CD4-positive, alpha-beta T cell treated with Interleukin-4 for 1 hour (primary cell): ENCODE measurements around the gene SEC61A1.

Source experiments
- DNase-seq, 2 donors: peaks; one replicate each; pipeline ENCODE4 v3.0.0-alpha.2; 2020 to 2022

The SEC61A1 gene

DNA sequence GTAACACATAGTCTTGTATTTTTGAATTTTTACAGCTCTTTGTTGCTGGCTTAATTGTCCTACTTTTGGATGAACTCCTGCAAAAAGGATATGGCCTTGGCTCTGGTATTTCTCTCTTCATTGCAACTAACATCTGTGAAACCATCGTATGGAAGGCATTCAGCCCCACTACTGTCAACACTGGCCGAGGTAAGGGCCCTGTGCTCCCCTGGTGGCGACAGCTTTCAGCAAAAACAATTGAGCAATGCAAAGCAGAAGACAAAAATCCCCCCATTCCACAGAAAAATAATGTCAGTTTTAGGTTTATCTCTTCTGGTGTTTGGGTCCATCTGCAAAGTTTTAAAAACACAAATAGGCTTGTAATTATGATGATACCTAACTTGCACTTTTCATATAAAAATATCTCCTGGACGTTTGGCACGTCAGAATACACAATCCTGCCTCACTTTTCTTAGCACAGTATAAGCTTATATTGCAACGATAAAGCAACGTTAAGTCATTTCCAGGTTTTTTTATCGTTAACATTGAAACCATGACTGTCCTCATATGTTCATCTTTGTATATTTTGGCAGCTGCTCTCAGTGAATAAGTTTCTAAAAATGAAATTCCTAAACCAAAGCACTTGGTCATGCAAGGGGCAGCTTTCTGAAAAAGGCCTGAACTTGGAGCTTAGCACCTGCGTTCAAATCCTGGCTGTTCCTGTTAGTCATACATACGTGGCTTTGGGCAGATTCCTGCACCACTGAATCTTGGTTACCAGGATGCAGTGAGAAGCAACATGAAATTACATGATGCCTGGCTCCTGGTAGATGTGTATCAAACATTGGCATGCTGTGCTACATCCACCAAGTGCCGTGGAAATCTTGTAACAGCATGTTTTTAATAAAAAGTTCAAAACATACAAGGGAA, 8.5 kb downstream of the SEC61A1 start:
- no peak for DNase-seq

DNA sequence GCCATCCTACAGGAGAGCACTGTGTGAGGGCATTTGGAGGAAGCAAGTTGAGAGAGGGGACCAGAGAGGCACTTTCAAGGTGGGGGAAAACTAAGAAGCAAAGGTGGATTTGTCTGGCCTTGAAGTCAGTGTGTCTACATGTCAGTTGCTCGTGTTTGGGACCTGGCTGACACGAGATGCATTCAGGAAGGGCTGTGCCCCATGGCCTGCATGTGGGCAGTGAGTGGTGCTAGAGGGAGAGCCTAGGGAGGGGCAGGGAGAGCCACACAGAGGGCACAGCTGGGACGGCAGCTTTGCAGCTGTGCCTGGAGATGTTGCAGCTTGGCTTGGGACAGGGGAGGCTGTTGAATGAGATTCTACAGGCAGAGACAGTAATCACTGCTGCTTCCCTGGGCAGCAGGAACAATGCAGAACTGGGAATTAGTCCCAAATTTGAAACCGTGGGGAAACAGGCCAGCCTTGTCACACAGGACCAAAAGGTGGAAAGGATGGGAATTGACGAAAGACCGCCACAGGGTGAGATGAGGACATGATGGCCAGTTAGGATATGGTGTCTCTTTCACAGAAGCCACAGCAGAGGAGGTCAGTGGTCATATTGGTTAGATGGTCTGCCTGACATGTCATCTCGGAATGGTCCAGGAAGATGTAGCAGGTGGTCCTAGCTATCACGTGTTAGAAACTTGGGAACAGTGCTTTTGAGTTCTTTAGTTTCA, 10.0 kb downstream of the SEC61A1 start:
- no peak for DNase-seq

DNA sequence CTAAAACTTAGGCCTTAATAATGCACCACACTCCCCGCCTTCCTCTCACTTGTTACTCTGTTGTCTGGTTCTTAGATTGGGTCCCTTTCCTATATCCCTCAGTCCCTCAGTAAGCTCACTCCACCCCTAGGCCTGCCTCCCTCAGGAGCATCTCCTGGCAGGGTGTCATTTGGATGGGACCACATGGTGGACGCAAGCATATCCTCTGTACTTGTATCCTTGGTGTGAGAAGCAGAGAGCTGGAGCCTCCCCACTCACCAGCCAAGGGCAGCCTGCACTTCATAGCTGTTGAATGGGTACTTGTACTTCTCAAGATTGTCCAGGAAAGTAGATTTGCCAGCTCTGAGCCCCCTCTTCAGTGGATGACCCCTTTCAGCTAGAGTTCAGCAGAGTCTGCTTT, 11.6 kb downstream of the SEC61A1 start:
- DNase-seq = no peak

DNA sequence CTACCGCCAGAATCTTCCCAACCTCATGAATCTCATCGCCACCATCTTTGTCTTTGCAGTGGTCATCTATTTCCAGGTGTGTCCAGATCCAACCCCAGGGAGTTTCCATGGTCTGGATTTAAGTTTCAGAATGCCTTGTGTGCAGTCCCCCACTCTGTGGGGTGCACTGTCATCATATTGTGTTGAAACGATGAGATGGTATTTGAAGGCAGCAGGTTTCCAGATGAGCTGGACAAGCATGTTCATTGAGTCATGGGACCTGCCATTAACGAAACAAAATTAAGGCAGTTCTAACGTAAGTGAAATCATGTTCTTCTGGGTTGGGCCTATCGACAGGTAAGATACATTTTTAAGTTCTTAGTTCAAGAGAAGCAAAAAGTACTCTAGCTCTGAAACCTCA, 12.7 kb downstream of the SEC61A1 start:
- no peak for DNase-seq

DNA sequence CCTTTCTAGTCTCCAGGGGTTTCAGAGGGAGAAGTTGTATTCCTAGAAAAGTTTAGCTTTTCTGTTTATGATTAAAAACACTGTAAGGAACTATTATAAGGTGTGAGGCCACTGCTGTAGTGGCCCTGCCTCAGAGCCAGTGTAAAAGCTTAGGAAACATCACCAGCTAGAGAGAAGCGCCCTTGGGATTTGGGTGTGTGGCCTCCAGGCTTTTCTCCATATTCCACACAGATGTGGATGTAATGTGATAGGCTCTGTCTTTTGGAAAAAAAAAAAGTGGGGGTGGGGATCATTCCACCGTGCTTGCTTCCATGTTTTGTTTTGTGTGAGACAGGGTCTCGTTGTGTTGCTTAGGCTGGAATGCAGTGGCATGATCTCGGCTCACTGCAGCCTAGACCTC, 13.9 kb downstream of the SEC61A1 start:
- DNase-seq = no peak

DNA sequence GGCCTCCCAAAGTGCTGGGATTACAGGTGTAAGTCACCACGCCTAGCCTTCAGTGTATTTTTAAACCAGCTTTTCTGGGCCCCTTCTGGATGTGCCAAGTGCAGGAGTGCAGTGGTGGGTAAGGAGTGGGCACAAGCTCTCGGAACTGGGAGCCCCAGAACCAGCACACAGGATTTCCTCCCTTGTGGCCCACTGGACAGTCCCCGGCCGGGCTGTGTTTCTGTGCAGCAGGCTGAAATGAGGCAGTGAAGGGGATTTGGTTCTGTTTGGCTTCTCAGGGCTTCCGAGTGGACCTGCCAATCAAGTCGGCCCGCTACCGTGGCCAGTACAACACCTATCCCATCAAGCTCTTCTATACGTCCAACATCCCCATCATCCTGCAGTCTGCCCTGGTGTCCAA, 14.4 kb downstream of the SEC61A1 start:
- DNase-seq = no peak

DNA sequence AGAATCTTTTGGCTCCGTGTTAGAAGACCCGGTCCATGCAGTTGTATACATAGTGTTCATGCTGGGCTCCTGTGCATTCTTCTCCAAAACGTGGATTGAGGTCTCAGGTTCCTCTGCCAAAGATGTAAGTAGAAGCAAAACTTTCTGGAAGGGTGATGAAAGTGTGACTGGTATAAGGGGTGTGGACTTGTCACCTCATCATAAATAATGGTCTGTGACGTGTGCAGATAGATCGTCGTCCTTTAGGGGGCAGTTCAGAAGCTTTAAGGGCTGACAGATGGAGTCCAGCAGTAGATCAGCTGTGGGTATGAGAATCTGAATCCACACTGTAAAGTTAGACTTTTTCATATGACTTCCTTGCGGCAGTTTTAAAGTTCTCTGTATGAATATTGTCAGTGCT, 15.3 kb downstream of the SEC61A1 start:
- no peak for DNase-seq

DNA sequence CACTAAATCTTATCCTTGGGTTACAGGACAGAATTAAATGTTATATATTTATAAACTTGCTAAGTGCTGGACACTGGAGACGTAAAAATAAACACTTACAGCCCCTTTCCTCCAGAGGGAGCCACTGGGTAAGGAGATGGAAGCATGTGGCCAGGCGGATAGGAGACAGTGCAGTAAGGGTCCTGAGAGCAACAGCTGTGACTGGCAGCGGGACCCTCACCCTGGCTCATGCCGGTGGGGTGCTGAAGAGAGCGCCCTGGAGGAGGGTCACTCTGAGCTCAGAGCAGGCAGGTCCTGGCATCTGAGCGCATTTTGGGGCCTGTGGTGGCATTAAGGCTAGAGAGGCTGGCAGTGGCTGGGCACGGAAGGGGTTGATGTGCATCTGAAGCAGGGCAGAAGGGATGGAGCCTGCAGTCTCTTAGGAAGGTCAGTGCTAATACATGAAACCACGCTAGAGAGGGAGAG, 16.0 kb downstream of the SEC61A1 start:
- DNase-seq = peak; percentile 38 to 57

DNA sequence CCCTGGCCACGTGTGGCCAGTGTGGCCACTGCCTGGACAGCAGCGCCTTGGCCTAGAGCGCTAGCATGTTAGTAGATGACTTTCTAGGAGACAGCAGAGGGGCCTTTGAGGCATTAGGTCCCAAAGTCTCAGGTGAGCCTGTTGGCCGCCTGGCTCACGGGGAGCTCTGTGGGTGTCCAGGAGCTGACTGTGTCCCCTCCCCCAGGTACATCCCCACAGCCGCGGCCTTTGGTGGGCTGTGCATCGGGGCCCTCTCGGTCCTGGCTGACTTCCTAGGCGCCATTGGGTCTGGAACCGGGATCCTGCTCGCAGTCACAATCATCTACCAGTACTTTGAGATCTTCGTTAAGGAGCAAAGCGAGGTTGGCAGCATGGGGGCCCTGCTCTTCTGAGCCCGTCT, 17.0 kb downstream of the SEC61A1 start:
- no peak for DNase-seq

DNA sequence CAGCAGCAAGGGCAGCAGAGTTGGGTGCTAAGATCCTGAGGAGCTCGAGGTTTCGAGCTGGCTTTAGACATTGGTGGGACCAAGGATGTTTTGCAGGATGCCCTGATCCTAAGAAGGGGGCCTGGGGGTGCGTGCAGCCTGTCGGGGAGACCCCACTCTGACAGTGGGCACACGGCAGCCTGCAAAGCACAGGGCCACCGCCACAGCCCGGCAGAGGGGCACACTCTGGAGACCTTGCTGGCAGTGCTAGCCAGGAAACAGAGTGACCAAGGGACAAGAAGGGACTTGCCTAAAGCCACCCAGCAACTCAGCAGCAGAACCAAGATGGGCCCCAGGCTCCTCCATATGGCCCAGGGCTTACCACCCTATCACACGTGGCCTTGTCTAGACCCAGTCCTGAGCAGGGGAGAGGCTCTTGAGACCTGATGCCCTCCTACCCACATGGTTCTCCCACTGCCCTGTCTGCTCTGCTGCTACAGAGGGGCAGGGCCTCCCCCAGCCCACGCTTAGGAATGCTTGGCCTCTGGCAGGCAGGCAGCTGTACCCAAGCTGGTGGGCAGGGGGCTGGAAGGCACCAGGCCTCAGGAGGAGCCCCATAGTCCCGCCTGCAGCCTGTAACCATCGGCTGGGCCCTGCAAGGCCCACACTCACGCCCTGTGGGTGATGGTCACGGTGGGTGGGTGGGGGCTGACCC, 18.8 kb downstream of the SEC61A1 start:
- no peak for DNase-seq

DNA sequence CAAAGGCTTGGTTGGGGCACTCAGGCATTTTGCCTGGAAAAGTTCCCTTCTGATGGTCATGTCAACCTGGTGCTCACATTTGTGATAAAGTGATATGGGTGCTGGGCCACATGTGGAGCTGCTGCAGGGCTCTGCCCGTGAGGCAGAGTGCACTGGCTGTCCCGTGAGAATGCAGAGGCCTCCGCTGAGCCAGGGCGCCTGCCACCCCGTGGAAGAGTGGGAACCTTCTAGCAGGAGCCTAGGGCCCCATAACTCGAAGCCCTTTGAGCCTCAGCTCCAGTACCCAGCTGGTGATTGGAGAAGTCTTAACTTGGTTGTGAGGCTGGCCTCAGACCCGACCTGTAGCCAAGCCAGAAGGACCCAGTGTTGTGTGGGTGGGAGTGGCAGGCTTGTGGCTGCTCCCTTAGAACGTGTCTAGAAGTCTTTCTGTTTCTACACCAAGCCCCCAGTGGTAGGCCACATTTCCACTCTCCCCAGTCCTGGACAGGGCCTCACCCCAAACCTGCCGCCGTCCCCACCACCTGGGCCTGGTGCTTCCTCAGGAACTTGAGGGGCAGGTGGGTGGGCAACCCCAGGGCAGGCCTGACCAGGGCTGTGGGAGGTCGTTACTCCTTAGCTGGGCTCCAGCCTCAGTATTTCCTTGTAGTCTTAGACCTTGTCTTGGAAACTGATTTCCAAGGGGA, 19.7 kb downstream of the SEC61A1 start:
- no peak for DNase-seq

DNA sequence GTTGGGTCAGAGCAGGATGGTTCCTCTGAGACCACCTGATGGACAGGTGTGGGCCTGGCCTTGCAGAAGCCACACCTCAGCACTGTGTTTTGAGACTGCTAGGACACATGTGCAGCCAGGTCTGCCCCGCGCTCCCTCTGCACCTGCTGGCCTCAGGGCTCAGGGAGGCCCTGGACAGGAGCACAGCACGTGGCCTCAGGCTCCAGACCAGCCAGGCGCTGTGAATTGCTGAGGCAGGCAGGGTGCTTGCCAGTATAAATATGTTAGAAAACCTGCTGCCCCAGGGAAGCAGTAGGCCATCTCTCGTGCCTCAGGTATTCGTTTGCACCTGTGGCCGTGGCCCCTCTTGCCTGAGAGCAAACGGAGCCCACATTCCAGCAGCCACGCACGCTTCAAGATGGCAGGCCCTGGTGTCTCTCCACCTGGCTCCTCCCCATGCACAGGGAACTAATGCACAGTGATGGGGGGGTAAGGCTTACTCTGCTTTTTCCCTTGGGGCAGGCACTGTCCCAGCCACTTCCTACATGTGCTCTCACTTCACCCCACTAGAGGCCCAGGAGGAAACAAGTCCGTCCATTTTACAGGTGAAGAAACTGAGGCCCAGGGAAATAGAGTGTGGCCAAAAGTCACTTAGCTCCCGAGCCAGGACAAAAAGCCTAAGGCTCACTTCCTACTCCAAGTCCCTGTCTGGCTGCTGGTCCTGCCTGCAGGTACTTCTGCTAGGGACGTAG, 20.4 kb downstream of the SEC61A1 start:
- DNase-seq = no peak

DNA sequence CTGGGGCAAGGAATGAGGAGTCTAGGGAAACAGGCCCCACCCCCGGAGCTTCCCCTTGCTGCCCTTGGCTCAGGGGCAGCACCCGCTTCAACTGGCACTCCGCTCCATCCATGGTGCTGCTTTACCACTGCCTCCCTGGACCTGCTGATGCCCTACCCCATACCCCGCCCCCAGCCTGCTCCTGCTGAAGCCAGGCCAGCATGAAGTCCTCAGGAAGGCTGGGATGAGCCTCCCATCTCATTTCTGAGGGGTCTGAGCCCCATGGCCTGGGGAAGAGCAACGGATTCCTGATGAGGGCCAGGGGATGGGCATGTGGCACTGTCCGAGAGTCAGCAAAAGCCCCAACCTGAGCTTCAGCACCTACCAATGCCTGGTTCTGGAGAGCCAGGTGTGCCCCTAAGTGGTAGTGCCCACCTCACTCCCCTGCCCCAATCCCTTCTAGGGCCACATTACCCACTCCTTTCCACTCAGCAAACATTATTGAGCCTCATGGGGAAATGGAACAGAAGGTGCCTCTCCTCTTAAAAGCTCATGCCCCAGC, 21.0 kb downstream of the SEC61A1 start:
- DNase-seq = no peak

DNA sequence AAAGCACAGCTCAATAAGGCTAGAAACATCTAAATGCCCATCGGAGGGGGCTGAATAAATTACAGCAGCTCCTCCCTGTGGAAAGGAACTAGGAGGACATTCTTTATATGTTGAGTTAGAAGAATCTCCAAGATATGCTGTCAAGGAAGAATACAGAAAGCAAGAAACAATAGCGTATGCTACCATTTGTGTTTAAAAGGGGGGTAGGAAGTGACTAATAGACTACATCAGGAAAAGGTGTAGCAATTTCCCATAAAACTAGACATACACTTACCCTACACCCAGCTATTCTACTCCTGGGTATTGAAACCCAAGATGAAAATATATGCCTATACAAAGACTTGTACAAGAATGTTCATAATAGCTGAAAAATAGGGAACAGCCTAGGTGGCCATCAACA, 21.6 kb downstream of the SEC61A1 start:
- no peak for DNase-seq

DNA sequence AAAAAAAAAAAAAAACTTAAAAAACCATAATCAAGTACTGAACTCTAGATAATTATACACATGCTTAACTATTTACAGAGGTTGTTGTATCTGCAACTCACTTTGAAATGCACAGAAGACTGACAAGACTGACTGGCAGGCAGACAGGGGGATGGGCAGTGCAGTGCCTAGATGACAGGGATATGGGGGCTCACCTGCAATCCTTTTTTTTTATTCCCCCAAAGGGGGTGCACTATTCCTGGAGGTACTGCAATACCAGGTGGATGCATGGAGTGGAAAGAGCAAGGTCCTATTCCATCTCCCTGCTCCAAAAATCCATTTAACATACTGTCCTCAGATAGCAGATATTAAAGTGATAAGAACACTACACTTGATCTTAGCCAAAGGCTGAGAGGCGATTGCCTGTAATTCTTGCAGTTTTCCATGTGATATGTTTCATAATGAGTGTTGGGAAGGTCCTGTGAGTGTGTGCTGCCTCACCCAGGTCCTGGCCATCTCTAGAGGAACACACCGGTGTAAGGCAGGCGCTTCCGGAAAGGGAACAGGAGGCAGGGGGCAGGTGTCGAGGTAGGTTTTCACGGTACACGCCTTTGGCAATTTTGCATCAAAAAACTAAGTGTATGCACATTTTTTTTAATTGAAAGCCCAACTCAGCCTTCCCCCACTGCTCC, 22.7 kb downstream of the SEC61A1 start:
- DNase-seq = no peak

DNA sequence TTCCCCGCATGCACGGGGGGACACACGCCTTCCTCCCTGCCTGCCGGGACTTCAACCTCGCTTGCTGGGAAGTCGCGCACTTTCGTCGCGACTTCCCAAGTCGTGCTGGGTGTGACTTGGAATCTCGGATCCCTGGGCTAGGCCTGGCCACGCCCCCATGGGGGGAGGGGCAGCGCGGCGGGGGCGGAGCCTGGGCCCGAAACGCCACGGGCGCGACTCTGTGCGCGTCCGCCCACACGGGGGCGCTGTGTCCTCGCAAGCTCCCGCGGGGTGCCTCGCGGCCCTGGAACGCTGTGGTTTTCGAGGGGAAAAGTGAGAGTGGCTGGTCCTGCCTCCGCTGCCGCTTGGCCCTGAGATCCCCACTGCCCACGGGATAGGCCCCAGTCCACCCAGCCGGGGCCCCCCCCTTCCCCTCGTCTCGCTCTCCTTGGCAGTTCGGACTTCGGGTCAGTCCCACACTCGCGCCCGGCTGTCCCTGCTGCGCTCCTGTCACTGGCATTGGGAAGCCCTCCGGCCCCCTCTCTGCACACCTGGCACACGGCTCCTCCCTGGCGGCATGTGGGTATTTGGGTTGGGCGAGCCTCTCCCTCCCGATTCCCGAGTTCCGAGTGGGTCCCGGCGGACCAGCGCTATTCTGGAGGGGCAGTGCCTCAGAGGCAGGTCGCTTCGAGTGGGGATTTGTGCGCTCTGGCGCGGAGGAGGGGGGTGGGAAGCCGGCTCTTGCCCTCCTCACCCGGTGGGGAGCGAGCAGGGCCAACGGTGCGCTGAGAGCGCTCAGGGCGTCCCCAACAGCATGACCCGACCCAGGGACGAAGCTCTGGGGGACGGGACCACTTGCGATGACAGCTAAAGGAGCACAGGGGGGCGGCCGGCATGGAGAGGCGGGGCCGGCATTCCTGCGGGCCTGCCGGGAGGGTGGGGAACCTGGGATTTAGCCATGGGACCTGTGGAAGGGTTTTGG, 23.6 kb downstream of the SEC61A1 start:
- DNase-seq = peak; percentile 82 to 83

DNA sequence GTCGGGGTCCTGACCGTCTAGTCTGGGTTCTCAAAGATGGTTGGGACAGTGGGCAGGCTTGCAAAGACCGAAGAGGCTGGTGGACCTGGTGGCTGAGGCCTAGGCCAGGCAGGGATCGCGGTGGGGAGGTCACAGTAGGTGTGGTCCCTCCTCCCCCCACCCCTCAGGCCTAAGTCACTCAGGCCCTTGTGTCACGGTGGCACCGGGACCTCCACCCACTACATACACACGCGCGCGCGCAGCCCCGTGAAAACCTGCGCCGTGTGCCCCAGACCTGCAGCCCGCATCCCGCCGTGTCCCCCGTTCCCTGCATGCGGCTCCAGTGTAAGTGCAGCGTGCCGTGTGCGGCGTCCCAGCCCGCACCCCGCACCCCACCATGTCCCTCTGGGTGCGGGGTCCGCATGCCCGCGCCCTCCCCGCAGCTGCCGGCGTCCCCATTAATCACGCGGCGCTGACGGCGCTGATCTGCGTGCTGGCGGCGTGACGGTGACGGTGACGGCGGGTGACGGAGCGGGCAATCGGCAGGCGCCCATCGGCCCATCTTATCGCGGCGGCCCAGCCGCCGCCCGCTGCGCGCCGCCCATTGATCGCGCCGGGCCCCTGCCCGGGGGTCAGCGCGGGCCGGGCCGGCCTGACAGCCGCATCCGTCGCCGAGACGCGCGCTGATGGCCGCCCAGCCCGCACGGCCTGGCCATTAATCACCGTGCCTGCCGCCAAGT, 24.4 kb downstream of the SEC61A1 start:
- DNase-seq = peak in 1 of 2 donors; percentile 26

DNA sequence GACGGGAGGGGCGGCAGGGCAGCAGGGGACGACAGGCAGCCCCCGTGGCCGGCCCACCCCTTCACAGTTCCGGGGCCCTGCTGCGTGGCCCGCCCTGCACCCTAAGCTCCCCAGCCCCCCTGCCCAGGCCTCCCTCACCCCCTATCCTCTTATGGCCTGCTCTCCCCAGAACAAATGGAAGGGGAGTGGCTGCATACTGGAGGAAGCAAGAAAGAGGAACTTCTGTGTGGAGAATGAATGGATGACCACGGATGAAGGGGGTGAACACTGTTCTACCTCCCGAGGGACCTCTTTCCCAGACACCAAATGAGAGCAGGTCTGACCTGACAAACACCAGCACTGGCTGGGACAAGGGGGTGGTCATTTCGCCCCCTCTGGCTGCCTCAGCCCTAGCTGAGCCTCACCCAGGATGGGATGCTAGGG, 25.0 kb downstream of the SEC61A1 start:
- peak in 1 of 2 donors; percentile 14 for DNase-seq

DNA sequence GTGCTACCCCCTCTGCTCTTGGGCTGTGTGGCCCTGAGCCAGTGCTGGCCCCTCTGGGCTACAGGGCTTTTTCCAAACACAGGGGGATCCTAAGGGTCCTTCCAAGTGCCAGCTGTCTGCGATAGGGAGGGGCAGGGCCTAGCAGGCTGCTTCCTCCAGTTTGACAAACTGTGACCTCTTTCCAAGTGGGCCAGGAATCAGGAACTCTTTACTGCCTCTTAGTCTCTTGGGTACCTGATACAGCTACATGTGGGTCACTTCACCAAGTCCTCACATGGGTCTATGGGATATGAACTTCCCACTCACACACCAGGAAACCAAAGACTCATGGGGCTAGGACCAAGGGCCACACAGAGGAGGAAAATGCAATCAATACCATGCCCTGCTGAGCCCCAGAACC, 25.4 kb downstream of the SEC61A1 start:
- no peak for DNase-seq
